ENCODE measurements around the gene NAV3. TPM values are rescaled to one million over a fixed set of nuclear protein-coding genes. Genes with fewer than 3 reads are reported as not detected.

Gene NAV3
- total and polyA plus RNA-seq, 2 experiments from 2014 or later = 4.0 to 12.0 TPM

DNA sequence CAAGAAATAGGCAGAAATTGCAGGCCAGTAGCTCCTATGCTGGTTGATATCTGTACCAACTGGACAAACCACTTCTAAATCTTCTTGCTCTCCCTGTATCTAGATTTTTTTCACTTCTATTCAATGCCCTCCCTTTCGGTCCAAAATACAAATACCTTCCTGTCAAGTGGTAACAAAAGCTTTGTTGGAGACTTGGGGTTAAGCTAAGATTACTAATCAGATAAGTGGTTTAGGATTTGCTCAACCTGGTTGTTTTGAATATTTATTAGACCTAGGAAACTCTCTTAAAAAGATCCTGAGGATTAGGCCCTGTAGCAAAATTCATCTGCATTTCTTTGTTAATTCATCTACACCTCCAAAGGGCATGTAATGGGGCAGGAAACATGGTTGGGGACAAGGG, 410.1 kb downstream of the NAV3 start (continued):
- TF ChIP-seq, protein P1, sequence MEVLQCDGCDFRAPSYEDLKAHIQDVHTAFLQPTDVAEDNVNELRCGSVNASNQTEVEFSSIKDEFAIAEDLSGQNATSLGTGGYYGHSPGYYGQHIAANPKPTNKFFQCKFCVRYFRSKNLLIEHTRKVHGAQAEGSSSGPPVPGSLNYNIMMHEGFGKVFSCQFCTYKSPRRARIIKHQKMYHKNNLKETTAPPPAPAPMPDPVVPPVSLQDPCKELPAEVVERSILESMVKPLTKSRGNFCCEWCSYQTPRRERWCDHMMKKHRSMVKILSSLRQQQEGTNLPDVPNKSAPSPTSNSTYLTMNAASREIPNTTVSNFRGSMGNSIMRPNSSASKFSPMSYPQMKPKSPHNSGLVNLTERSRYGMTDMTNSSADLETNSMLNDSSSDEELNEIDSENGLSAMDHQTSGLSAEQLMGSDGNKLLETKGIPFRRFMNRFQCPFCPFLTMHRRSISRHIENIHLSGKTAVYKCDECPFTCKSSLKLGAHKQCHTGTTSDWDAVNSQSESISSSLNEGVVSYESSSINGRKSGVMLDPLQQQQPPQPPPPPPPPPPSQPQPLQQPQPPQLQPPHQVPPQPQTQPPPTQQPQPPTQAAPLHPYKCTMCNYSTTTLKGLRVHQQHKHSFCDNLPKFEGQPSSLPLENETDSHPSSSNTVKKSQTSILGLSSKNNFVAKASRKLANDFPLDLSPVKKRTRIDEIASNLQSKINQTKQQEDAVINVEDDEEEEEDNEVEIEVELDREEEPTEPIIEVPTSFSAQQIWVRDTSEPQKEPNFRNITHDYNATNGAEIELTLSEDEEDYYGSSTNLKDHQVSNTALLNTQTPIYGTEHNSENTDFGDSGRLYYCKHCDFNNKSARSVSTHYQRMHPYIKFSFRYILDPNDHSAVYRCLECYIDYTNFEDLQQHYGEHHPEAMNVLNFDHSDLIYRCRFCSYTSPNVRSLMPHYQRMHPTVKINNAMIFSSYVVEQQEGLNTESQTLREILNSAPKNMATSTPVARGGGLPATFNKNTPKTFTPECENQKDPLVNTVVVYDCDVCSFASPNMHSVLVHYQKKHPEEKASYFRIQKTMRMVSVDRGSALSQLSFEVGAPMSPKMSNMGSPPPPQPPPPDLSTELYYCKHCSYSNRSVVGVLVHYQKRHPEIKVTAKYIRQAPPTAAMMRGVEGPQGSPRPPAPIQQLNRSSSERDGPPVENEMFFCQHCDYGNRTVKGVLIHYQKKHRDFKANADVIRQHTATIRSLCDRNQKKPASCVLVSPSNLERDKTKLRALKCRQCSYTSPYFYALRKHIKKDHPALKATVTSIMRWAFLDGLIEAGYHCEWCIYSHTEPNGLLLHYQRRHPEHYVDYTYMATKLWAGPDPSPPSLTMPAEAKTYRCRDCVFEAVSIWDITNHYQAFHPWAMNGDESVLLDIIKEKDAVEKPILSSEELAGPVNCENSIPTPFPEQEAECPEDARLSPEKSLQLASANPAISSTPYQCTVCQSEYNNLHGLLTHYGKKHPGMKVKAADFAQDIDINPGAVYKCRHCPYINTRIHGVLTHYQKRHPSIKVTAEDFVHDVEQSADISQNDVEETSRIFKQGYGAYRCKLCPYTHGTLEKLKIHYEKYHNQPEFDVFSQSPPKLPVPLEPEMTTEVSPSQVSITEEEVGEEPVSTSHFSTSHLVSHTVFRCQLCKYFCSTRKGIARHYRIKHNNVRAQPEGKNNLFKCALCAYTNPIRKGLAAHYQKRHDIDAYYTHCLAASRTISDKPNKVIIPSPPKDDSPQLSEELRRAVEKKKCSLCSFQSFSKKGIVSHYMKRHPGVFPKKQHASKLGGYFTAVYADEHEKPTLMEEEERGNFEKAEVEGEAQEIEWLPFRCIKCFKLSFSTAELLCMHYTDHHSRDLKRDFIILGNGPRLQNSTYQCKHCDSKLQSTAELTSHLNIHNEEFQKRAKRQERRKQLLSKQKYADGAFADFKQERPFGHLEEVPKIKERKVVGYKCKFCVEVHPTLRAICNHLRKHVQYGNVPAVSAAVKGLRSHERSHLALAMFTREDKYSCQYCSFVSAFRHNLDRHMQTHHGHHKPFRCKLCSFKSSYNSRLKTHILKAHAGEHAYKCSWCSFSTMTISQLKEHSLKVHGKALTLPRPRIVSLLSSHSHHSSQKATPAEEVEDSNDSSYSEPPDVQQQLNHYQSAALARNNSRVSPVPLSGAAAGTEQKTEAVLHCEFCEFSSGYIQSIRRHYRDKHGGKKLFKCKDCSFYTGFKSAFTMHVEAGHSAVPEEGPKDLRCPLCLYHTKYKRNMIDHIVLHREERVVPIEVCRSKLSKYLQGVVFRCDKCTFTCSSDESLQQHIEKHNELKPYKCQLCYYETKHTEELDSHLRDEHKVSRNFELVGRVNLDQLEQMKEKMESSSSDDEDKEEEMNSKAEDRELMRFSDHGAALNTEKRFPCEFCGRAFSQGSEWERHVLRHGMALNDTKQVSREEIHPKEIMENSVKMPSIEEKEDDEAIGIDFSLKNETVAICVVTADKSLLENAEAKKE (CRISPR knock-in tag; IDR thresholded peaks at IDR 0.05) = no peak
- no peak for TF ChIP-seq ZNF114 (CRISPR knock-in tag; IDR thresholded peaks at IDR 0.05)
- no peak for TF ChIP-seq REST (IDR thresholded peaks at IDR 0.05; ENCODE audit: unreplicated experiment)

GRCh38 chr12:78241446-78241845, 410.8 kb downstream of the NAV3 start:
- peaks cover 4% of the 10 kb centered on the region for H3K27me3 Mint-ChIP-seq (ENCODE audit: insufficient read depth, low read depth, poor library complexity)
- Histone ChIP-seq H3K4me2 (peak overlapping the region; percentile 46), H3K27ac (ENCODE audit: low read depth) (no peak overlapping the region), H3K79me2 (replicated peaks; ENCODE audit: insufficient read depth) (no peaks in the 10 kb centered on the region), H4K20me1 (replicated peaks; ENCODE audit: insufficient read depth) (no peaks in the 10 kb centered on the region), H3K27me3 (ENCODE audit: insufficient read depth) (no peaks in the 10 kb centered on the region), H3K4me1 (ENCODE audit: insufficient read depth) (peaks cover 55% of the 10 kb centered on the region), H2AFZ (no peak overlapping the region), H3K9me2 (ENCODE audit: insufficient read depth) (peaks cover 5% of the 10 kb centered on the region; the same call in 1 of the 2 replicates), H3K4me3 (no peak overlapping the region), H3F3A (replicated peaks; ENCODE audit: low read depth) (no peaks in the 10 kb centered on the region), H3K36me3 (ENCODE audit: insufficient read depth) (no peaks in the 10 kb centered on the region)
- H3K27ac Mint-ChIP-seq = no peak overlapping the region
- H3K36me3 Mint-ChIP-seq (ENCODE audit: low read depth) = no peaks in the 10 kb centered on the region
- no peaks in the 10 kb centered on the region for H3K9me3 Mint-ChIP-seq
- H3K4me3 Mint-ChIP-seq = no peak overlapping the region
- DNase-seq (ENCODE audit: low spot score) (no peak), ATAC-seq (no peak; the same call in 2 of the 3 replicates)
- H3K4me1 Mint-ChIP-seq = peaks cover 51% of the 10 kb centered on the region
- TF ChIP-seq EZH2 (IDR thresholded peaks at IDR 0.05; ENCODE audit: low read depth, unreplicated experiment) = no peak
- no peak for TF ChIP-seq ZNF114 (CRISPR knock-in tag; IDR thresholded peaks at IDR 0.05)
- no peak for TF ChIP-seq ZNF331 (CRISPR knock-in tag; IDR thresholded peaks at IDR 0.05; ENCODE audit: low read depth)
- no peak for TF ChIP-seq JUNB (IDR thresholded peaks at IDR 0.05; ENCODE audit: unreplicated experiment)
- TF ChIP-seq STAT1 (IDR thresholded peaks at IDR 0.05; ENCODE audit: unreplicated experiment) = no peak
